ENCODE data around the gene RCAN1. TPM values are rescaled to one million over a fixed set of nuclear protein-coding genes. Genes with fewer than 3 reads are reported as not detected.

RCAN1 gene
- total and polyA plus RNA-seq, 2 of the 13 experiments (the other 11 are each of a cell fraction or from before 2014, with no cell fraction given) = 9.4 to 34.1 TPM

GRCh38 chr21:34545079-34545884, 69.6 kb downstream of the RCAN1 start (continued):
- TF ChIP-seq SIX4 (CRISPR knock-in tag; IDR thresholded peaks at IDR 0.05) = no peak
- TF ChIP-seq FOXK1 (CRISPR knock-in tag; IDR thresholded peaks at IDR 0.05; ENCODE audit: borderline replicate concordance, low read depth) = peak; percentile 29; the same call in 1 of the 2 replicates
- TF ChIP-seq ZNF850 (CRISPR knock-in tag; conservative IDR thresholded peaks at IDR 0.05) = no peak
- no peak for TF ChIP-seq TRIM24 (CRISPR knock-in tag; IDR thresholded peaks at IDR 0.05)

GRCh38 chr21:34544032-34544496, 70.8 kb downstream of the RCAN1 start:
- no peaks in the 10 kb centered on the region for H3K36me3 ChIP-seq (replicated peaks in 1 of 2; ENCODE audit: control insufficient read depth in 1 of 2, insufficient read depth in 2 of 2, low read length in 2 of 2)
- no TSS peak for BruUV-seq (replicated peaks)
- in situ Hi-C loops (cut with HindIII; ENCODE audit: extremely low pct_ligation_motif_present, low pct_unique_long_range_greater_than_20kb) (no loop called here), intact Hi-C loops (cut with micrococcal nuclease; ENCODE audit: unreplicated experiment) (loop anchor here (1.0 kb wide), 2 partner anchors 17 to 34 kb away; no protein-coding TSS in a partner anchor)
- peaks cover 28% of the 10 kb centered on the region for H3K4me1 ChIP-seq (ENCODE audit: insufficient read depth, low read length)
- no peaks in the 10 kb centered on the region for H3K9me3 ChIP-seq (ENCODE audit: low read length)
- CTCF ChIA-PET (ENCODE audit: low intra/inter-chr PET ratio, low total read pairs) = interaction anchor here (0.9 to 2.4 kb wide), 4 partner anchors 32 to 60 kb away, joined by 3 to 29 read pairs (median 4); partner anchors contain the start of gene KCNE1
- H3K27me3 ChIP-seq (ENCODE audit: control insufficient read depth in 1 of 2, insufficient read depth in 2 of 2, low read length in 2 of 2) = no peaks in the 10 kb centered on the region
- H2AFZ ChIP-seq (ENCODE audit: low read length) = no peak overlapping the region
- H3K79me2 ChIP-seq (ENCODE audit: insufficient read depth, low read length) = no peaks in the 10 kb centered on the region
- no peak overlapping the region for H3K9ac ChIP-seq (ENCODE audit: insufficient read depth, low read depth, low read length)
- 46% methylated on average over 7 of the region's 7 CpGs for WGBS (ENCODE audit: low lambda C conversion rate)
- ATAC-seq (peak; percentile 83), FAIRE-seq (peak; percentile 88), DNase-seq (ENCODE audit: low spot score) (peak; percentile 88)
- H4K20me1 ChIP-seq (ENCODE audit: insufficient read depth, low read length) = no peaks in the 10 kb centered on the region
- peak overlapping the region in 1 of 3 experiments; percentile 11; a peak in 1 of 6 replicates for H3K4me3 ChIP-seq (replicated peaks in 1 of 3; ENCODE audit: insufficient read depth in 1 of 3, low read depth in 2 of 3, low read length in 3 of 3)
- H3K4me2 ChIP-seq (ENCODE audit: low read depth, low read length) = peak overlapping the region; percentile 91; the same call in 1 of the 2 replicates
- POLR2A ChIA-PET = interaction anchor here (1.0 to 5.9 kb wide), 3 partner anchors 20 to 42 kb away, joined by 3 to 120 read pairs (median 12); no protein-coding TSS in a partner anchor
- no peak overlapping the region for H3K27ac ChIP-seq (ENCODE audit: extremely low read length, insufficient read depth, low read length)
- TF ChIP-seq HNF1B (CRISPR knock-in tag; IDR thresholded peaks at IDR 0.05) (0 out of 2 replicates have a peak, but pooled peaks have one; percentile 20), ZNF501 (CRISPR knock-in tag; IDR thresholded peaks at IDR 0.05) (no peak), ZUFSP (CRISPR knock-in tag; IDR thresholded peaks at IDR 0.05; ENCODE audit: borderline replicate concordance) (no peak), ZC3H4 (CRISPR knock-in tag; IDR thresholded peaks at IDR 0.05; ENCODE audit: borderline replicate concordance) (no peak), ZFP62 (CRISPR knock-in tag; IDR thresholded peaks at IDR 0.05) (no peak), KLF16 (CRISPR knock-in tag; IDR thresholded peaks at IDR 0.05) (0 out of 4 replicates have a peak, but pooled peaks of 1 of the 2 experiments have one; percentile 27), SOX13 (IDR thresholded peaks at IDR 0.05) (no peak), SOX13 (CRISPR knock-in tag; conservative IDR thresholded peaks at IDR 0.05 in 1 of 2, IDR thresholded peaks at IDR 0.05 in 1 of 2) (peak in 1 of 2 experiments; percentile 43; a peak in 1 of 4 replicates), NR2F6 (IDR thresholded peaks at IDR 0.05) (no peak; the same call in 1 of the 2 replicates), NR2F6 (CRISPR knock-in tag; IDR thresholded peaks at IDR 0.05) (no peak), PAX8 (CRISPR knock-in tag; IDR thresholded peaks at IDR 0.05; ENCODE audit: borderline replicate concordance) (no peak), ZNF274 (CRISPR knock-in tag; IDR thresholded peaks at IDR 0.05) (no peak), STAT5B (CRISPR knock-in tag; IDR thresholded peaks at IDR 0.05) (no peak)

Measured in HepG2 (cell line).